Measurements from ENCODE around the gene BAD. TPM values are rescaled to one million over a fixed set of nuclear protein-coding genes. Genes with fewer than 3 reads are reported as not detected.
A peak's percentile ranks its signal among the peaks of the same experiment; 100 is the strongest.

The BAD gene
- total RNA-seq, 1 experiment from 2014 or later = 34.7 TPM

DNA sequence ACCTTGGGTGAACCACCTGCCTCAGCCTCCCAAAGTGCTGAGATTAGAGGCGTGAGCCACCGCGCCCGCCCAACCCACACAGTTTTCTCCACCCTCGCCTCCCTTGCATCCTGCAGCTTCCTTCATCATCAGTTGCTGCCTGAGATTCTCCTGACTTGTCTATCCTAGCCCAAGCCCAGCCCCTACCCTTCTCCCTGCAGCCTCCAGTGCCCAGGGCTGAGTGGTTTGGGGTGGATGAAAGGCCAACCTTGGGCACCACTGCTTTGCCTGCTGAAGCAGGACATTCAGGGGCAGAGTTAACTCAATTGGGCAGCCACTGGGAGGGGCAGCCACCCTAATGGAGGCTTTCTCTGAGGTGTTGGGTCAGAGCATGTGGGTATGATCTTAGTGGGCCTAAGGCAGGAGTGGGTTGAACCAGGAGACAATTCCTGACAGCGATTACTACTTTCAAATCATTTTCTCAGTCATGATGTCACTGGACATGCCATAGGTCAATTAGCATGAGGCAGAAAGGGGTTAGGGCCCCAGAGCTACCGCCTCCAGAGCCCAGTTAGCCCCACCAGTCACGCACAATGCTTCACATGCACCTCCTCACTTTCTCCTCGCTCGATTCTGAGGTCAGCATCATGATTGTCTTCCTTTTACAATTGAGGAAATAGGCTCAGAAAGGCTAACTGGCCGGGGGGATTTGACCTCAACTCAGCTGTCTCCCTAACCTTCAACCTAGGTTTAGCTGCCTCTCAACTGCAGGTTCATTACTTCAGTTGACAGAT, 44.6 kb downstream of the BAD start (continued):
- TF ChIP-seq, protein P1, sequence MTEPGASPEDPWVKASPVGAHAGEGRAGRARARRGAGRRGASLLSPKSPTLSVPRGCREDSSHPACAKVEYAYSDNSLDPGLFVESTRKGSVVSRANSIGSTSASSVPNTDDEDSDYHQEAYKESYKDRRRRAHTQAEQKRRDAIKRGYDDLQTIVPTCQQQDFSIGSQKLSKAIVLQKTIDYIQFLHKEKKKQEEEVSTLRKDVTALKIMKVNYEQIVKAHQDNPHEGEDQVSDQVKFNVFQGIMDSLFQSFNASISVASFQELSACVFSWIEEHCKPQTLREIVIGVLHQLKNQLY (CRISPR knock-in tag; IDR thresholded peaks at IDR 0.05) = no peak
- TF ChIP-seq, protein P2, sequence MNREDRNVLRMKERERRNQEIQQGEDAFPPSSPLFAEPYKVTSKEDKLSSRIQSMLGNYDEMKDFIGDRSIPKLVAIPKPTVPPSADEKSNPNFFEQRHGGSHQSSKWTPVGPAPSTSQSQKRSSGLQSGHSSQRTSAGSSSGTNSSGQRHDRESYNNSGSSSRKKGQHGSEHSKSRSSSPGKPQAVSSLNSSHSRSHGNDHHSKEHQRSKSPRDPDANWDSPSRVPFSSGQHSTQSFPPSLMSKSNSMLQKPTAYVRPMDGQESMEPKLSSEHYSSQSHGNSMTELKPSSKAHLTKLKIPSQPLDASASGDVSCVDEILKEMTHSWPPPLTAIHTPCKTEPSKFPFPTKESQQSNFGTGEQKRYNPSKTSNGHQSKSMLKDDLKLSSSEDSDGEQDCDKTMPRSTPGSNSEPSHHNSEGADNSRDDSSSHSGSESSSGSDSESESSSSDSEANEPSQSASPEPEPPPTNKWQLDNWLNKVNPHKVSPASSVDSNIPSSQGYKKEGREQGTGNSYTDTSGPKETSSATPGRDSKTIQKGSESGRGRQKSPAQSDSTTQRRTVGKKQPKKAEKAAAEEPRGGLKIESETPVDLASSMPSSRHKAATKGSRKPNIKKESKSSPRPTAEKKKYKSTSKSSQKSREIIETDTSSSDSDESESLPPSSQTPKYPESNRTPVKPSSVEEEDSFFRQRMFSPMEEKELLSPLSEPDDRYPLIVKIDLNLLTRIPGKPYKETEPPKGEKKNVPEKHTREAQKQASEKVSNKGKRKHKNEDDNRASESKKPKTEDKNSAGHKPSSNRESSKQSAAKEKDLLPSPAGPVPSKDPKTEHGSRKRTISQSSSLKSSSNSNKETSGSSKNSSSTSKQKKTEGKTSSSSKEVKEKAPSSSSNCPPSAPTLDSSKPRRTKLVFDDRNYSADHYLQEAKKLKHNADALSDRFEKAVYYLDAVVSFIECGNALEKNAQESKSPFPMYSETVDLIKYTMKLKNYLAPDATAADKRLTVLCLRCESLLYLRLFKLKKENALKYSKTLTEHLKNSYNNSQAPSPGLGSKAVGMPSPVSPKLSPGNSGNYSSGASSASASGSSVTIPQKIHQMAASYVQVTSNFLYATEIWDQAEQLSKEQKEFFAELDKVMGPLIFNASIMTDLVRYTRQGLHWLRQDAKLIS (CRISPR knock-in tag; IDR thresholded peaks at IDR 0.05; ENCODE audit: borderline replicate concordance) = no peak

DNA sequence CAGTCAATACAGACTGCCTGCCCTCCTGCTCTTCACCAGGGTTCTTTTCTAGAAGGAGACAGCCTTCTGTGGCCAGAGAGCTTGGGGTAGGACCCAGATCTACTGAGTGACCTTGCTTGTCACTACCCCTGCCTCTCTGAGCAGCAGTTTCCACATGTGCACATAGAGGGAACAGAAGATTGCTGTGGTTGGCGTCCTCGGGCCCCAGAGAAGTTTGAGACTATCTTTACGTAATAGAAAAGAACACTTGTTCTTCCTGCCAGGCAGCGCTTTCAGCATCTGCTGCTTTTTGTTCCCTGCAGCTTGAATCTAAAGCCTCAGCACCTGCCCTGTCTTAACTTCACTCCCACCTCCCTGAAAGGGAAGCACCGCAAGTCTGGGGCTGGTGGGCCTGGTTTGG, 45.5 kb downstream of the BAD start:
- Mint-ChIP-seq H3K27me3 (ENCODE audit: low read depth) (no peaks in the 10 kb centered on the region), H3K9me3 (no peaks in the 10 kb centered on the region), H3K4me1 (peaks cover 32% of the 10 kb centered on the region), H3K27ac (peak overlapping the region; percentile 41; the same call in 1 of the 2 replicates), H3K36me3 (peaks cover 15% of the 10 kb centered on the region), H3K4me3 (no peak overlapping the region)
- ATAC-seq (no peak), DNase-seq (ENCODE audit: low spot score) (no peak)
- ChIA-PET CTCF (no interaction called here), POLR2A (no interaction called here)
- TF ChIP-seq HMGA2 (CRISPR knock-in tag; IDR thresholded peaks at IDR 0.05) (no peak), NFYB (CRISPR knock-in tag; conservative IDR thresholded peaks at IDR 0.05; ENCODE audit: low read depth) (no peak), ZNF232 (CRISPR knock-in tag; IDR thresholded peaks at IDR 0.05) (no peak), SMAD3 (CRISPR knock-in tag; IDR thresholded peaks at IDR 0.05; ENCODE audit: borderline replicate concordance) (no peak), IRF2 (CRISPR knock-in tag; IDR thresholded peaks at IDR 0.05; ENCODE audit: borderline replicate concordance, low read depth) (no peak), SP1 (CRISPR knock-in tag; conservative IDR thresholded peaks at IDR 0.05) (no peak), JAZF1 (CRISPR knock-in tag; IDR thresholded peaks at IDR 0.05) (no peak), SMAD4 (CRISPR knock-in tag; IDR thresholded peaks at IDR 0.05) (no peak)
- TF ChIP-seq, protein P3, sequence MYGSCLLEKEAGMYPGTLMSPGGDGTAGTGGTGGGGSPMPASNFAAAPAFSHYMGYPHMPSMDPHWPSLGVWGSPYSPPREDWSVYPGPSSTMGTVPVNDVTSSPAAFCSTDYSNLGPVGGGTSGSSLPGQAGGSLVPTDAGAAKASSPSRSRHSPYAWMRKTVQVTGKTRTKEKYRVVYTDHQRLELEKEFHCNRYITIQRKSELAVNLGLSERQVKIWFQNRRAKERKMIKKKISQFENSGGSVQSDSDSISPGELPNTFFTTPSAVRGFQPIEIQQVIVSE (CRISPR knock-in tag; IDR thresholded peaks at IDR 0.05; ENCODE audit: borderline replicate concordance) = no peak
- TF ChIP-seq, protein P4, sequence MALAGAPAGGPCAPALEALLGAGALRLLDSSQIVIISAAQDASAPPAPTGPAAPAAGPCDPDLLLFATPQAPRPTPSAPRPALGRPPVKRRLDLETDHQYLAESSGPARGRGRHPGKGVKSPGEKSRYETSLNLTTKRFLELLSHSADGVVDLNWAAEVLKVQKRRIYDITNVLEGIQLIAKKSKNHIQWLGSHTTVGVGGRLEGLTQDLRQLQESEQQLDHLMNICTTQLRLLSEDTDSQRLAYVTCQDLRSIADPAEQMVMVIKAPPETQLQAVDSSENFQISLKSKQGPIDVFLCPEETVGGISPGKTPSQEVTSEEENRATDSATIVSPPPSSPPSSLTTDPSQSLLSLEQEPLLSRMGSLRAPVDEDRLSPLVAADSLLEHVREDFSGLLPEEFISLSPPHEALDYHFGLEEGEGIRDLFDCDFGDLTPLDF (CRISPR knock-in tag; IDR thresholded peaks at IDR 0.05) = no peak
- TF ChIP-seq, protein P5, sequence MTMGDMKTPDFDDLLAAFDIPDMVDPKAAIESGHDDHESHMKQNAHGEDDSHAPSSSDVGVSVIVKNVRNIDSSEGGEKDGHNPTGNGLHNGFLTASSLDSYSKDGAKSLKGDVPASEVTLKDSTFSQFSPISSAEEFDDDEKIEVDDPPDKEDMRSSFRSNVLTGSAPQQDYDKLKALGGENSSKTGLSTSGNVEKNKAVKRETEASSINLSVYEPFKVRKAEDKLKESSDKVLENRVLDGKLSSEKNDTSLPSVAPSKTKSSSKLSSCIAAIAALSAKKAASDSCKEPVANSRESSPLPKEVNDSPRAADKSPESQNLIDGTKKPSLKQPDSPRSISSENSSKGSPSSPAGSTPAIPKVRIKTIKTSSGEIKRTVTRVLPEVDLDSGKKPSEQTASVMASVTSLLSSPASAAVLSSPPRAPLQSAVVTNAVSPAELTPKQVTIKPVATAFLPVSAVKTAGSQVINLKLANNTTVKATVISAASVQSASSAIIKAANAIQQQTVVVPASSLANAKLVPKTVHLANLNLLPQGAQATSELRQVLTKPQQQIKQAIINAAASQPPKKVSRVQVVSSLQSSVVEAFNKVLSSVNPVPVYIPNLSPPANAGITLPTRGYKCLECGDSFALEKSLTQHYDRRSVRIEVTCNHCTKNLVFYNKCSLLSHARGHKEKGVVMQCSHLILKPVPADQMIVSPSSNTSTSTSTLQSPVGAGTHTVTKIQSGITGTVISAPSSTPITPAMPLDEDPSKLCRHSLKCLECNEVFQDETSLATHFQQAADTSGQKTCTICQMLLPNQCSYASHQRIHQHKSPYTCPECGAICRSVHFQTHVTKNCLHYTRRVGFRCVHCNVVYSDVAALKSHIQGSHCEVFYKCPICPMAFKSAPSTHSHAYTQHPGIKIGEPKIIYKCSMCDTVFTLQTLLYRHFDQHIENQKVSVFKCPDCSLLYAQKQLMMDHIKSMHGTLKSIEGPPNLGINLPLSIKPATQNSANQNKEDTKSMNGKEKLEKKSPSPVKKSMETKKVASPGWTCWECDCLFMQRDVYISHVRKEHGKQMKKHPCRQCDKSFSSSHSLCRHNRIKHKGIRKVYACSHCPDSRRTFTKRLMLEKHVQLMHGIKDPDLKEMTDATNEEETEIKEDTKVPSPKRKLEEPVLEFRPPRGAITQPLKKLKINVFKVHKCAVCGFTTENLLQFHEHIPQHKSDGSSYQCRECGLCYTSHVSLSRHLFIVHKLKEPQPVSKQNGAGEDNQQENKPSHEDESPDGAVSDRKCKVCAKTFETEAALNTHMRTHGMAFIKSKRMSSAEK (CRISPR knock-in tag; IDR thresholded peaks at IDR 0.05; ENCODE audit: borderline replicate concordance) = no peak
- TF ChIP-seq, protein P6, sequence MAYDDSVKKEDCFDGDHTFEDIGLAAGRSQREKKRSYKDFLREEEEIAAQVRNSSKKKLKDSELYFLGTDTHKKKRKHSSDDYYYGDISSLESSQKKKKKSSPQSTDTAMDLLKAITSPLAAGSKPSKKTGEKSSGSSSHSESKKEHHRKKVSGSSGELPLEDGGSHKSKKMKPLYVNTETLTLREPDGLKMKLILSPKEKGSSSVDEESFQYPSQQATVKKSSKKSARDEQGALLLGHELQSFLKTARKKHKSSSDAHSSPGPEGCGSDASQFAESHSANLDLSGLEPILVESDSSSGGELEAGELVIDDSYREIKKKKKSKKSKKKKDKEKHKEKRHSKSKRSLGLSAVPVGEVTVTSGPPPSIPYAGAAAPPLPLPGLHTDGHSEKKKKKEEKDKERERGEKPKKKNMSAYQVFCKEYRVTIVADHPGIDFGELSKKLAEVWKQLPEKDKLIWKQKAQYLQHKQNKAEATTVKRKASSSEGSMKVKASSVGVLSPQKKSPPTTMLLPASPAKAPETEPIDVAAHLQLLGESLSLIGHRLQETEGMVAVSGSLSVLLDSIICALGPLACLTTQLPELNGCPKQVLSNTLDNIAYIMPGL (CRISPR knock-in tag; IDR thresholded peaks at IDR 0.05) = no peak
- TF ChIP-seq, protein P7, sequence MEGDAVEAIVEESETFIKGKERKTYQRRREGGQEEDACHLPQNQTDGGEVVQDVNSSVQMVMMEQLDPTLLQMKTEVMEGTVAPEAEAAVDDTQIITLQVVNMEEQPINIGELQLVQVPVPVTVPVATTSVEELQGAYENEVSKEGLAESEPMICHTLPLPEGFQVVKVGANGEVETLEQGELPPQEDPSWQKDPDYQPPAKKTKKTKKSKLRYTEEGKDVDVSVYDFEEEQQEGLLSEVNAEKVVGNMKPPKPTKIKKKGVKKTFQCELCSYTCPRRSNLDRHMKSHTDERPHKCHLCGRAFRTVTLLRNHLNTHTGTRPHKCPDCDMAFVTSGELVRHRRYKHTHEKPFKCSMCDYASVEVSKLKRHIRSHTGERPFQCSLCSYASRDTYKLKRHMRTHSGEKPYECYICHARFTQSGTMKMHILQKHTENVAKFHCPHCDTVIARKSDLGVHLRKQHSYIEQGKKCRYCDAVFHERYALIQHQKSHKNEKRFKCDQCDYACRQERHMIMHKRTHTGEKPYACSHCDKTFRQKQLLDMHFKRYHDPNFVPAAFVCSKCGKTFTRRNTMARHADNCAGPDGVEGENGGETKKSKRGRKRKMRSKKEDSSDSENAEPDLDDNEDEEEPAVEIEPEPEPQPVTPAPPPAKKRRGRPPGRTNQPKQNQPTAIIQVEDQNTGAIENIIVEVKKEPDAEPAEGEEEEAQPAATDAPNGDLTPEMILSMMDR (IDR thresholded peaks at IDR 0.05) = no peak
- TF ChIP-seq, protein P8, sequence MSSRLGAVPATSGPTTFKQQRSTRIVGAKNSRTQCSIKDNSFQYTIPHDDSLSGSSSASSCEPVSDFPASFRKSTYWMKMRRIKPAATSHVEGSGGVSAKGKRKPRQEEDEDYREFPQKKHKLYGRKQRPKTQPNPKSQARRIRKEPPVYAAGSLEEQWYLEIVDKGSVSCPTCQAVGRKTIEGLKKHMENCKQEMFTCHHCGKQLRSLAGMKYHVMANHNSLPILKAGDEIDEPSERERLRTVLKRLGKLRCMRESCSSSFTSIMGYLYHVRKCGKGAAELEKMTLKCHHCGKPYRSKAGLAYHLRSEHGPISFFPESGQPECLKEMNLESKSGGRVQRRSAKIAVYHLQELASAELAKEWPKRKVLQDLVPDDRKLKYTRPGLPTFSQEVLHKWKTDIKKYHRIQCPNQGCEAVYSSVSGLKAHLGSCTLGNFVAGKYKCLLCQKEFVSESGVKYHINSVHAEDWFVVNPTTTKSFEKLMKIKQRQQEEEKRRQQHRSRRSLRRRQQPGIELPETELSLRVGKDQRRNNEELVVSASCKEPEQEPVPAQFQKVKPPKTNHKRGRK (CRISPR knock-in tag; IDR thresholded peaks at IDR 0.05; ENCODE audit: borderline replicate concordance) = no peak
- TF ChIP-seq, protein P9, sequence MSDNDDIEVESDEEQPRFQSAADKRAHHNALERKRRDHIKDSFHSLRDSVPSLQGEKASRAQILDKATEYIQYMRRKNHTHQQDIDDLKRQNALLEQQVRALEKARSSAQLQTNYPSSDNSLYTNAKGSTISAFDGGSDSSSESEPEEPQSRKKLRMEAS (CRISPR knock-in tag; IDR thresholded peaks at IDR 0.05) = no peak
